ENCODE results near the gene STK32B.
A peak's percentile ranks its signal among the peaks of the same experiment; 100 is the strongest.

Gene STK32B

DNA sequence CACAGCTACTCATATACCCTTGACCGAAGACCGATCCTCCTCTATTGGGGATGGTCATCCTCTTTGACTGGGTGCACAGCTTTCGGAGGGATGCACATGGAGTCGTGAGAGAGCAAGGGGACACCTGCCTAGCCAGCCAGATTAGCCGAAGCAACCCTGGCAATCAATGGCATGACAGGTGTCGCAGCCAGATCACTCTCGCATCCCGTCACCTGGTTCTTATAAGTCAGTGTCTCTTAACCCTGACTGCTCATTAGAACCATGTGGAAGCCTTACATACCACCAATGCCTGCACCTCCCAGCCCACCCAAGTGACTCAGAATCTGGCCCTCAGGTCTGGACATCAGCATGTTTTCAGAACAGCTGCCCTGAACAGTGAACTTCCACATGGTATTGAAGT lies 407.4 kb downstream of the STK32B start:
- no peak for DNase-seq

DNA sequence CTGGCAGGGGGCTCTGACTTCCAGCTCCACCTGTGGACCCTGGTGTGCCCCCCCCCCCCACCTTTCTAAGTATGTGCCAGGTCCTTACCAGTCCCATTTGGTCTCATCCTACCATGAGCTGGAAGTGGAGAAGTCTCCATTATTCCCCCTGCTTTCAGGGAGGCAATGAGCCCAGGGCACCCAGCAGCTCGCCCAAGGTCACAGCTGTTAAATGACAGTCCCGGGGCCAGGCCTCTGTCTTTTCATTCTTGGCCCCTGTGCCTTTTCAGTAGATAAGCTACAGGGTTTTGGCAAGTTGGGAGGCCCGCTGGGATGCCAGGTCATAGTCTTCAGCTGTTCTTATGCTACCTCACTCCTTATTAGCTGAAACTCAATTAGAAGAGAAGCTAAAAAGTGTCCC lies 408.0 kb downstream of the STK32B start:
- no peak for DNase-seq

DNA sequence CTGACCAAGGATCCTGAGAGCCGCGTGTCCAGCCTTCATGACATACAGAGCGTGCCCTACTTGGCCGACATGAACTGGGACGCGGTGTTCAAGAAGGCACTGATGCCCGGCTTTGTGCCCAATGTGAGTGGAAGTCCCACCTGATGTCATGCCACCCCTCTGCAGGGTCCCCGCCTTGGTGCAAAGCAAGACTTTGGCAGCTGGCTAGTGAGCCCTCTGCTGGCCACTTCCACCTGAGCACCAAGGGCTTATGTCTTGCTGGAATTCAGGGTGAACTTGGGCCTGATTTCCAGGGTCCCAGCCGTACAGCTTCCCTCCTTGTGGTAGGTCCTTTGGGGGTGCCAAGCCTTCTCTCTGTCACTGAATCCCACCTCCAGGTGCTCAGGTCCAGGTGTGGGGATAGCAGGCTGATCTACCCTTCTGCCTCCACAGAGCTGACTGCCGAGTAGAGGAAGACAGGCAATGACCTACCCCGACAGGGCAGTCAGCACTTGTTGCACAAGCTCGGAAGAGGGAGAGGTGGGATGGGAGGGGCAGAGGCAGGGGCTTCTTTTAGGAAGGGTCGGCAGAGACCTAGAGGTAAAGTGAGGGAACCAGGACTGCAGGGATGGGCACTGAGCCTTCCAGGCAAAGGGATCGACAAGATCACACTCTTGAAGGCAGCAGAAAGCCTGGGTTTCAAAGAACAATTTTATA lies 409.0 kb downstream of the STK32B start:
- no peak for DNase-seq

DNA sequence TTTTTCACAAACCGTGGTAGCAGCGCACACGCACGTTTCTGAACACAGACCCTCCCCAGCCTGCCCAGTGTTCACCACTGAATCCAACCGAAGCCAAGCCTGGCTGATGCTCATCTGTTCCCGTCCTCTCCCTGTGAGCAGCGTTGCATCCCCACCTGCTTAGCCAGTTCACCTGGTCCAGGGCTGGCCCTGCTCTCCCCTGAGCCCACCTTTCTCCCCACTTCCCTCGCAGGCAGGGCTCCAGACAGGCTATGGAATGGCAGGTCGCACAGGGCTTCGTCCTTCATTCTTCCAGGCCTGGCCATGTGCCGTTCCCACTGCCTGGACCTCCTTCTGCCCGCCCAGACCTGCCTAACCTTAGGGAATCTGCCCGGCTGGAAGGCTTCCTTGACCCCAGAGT lies 410.2 kb downstream of the STK32B start:
- no peak for DNase-seq

DNA sequence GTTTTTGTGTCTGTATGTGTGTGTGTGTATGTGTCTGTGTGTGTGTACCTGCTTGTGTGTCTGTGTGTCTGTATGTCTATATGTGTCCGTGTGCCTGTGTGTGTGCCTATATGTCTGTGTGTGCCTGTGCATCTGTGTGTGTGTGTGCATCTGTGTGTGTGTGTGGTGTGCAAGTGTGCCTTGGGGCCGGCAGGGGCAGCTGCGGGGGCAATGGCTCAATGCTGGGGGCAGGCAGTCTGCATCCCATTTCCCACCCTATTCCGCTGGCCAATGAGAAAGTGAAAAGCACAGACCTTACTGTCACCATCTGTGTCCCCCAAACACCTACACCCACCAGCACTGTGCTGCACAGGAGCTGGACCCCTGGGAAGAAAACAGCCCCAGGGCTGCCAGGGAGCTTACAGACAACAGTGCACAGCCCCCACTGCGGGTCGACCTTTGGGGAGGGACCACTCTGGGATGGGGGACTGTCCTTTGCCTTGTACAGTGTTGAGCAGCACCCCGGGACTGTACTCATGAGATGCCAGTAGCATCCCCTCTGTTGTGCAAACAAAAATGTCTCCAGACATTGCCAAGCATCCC lies 411.1 kb downstream of the STK32B start:
- DNase-seq = no peak

DNA sequence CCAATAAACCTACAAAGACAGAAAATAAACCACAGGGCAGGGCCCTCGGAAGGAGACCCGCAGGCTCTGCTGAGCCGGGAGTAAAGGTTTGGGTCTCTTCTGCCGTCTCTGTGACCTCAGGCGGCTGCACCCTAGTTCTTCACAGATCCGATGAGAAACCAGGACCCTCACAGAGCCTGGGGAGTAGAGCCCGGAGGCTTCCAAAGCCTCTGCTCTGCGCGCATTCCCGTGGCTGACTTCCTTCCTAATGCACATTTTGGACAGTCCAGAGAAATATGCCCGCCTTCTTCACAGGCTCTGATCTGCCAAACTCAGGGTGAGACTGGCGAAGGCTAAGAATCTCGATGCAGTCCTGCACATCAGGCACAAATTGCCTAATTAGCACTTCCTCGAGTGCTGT lies 411.6 kb downstream of the STK32B start:
- no peak for DNase-seq

DNA sequence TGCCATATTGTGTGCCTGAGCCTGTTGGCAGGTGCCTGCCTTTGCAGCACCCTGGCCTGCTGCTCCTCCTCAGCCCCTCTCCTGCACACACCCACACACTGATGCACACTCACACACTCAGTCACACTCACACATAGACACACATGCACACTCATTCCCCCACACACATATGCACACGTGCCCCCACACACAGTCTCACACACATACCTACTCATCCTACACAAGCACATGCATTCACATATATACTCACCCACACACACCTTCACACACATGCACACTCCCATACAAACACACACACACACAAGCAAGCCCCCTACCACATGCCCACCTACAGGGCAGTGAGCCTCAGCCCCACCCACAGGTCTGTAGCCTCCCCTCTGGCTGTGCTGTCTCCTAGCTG lies 412.1 kb downstream of the STK32B start:
- no peak for DNase-seq

DNA sequence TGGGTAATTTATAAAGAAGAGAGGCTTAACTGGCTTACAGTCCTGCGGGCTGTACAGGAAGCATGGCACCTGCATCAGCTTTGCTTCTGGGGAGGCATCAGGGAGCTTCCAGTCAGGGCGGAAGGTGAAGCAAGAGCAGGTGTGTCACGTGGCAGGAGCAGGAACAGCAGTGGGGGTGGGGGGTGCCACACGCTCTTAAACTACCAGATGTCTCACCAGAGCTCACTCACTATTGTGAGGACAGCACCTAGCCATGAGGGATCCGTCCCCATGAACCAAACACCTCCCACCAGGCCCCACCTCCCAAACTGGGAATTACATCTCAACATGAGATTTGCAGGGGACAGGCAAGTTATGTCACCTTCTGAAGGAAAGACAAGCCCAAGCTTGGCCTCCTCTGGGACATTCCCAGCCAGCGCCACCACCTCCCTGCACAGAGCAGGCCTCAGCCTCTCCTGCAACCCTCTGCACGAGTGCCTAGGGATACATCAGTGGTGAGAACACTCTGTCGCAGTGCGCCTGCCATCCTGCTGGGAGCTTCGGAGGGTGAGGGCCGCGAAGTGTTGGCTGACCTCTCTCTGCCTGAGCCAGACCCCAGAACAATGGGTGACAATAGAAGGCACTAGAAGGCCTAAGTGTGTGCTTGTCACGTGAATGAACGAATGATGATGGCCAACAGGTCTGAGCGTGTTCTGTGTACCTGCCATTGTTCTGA lies 412.8 kb downstream of the STK32B start:
- DNase-seq = no peak

DNA sequence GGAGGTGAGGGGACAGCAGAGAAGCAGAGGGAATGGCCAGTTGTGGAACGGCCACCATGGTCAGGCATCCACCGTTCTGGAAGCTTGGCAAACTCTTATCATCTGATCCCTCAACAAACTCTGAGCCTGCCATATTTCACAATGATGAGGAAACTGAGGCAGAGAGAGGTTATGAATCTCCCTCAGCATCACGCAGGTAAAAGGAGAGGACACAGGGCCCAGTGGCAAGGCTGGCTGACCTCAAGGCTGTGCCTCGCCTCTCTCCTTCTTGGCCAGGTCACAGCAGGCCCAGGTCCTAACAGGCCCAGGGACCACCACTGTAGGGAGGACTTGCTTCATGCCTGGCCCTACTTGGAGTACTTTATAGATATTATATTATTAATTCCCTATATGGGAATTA lies 414.2 kb downstream of the STK32B start:
- DNase-seq = no peak

DNA sequence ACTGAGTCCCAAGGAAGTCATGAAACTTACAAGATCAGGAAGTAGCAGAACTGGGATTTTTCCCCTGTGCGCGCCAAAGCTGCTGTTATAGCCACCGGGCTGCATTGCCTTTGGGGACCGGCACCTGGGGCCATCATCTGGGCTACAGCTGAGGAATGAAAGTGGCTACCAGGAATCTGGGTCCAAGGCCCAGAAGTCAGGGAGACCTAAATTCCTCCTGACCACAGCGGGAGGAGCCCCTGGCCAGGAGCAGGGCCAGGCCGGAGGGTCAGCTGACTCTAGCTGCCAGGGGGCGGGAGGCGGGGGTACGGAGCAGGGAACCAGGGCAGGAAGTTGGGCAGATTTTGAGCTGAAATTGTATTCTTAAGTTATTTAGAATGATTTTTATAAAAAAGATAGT lies 414.7 kb downstream of the STK32B start:
- DNase-seq = no peak

DNA sequence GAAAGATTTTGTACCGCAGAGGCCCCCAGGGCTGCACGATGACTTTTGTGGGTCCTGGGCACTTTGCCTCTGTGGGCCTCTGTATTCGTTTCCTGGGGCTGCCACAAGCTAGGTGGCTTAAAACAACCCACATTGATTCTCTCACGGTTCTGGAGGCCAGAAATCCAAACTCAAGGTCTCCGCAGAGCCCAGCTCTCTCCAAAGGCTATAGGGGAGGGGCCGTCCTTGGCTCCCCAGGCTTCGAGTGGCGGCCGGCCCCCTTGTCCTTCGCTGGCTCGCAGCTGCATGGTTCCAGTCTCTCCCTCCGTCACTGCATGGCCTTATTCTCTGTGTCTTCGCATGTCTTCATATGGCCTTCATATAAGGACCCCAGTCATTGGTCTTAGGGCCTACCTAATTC lies 415.8 kb downstream of the STK32B start:
- no peak for DNase-seq

DNA sequence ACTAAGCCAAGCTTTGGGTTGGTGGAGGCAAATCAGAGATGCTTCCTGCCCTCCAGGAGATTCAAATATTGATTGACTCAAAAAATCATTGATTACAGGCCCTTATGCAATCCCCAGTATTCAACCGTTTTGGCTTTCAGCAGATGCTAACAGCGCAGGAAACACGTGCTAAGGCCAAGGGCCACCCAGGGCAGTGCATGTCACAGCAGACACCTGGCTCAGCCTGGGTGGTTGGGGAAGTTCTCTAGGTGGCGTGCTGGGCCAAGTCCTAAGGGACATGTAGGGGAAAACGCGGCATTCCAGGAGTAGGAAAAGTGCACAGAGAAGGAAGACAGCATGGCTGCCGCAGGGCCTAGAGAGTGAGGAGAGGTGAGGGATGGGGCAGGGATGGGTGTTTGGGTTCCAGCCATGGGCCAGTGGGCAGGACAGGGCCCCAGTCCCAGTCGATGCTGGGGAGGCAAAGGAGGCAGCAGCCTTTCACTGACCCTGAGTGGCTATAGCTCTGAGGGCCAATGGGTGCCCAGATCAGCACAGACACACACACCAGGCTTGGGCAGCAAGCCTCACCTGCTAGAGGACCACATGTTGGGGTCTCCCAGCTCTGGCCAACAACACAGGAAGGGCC lies 418.0 kb downstream of the STK32B start:
- DNase-seq = no peak

DNA sequence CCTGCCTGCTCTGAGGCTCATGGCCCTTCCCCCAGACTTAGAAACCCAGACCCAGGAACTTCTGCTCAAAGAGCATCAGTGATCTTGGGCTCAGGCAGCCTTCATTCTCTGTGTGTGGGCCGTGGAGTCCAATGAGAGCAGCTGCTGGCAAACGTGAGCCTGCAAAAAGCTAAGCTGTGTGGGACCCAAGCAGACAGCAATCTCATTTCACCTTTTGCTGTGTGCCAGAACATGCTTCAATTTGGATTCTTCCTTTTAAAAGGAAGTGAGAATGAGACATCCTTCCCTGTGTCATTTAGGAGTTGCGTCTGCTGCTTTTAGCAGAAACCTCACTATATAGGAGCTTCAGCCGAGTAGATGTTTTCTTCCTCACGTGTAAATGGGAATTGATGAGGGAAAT lies 418.6 kb downstream of the STK32B start:
- no peak for DNase-seq

DNA sequence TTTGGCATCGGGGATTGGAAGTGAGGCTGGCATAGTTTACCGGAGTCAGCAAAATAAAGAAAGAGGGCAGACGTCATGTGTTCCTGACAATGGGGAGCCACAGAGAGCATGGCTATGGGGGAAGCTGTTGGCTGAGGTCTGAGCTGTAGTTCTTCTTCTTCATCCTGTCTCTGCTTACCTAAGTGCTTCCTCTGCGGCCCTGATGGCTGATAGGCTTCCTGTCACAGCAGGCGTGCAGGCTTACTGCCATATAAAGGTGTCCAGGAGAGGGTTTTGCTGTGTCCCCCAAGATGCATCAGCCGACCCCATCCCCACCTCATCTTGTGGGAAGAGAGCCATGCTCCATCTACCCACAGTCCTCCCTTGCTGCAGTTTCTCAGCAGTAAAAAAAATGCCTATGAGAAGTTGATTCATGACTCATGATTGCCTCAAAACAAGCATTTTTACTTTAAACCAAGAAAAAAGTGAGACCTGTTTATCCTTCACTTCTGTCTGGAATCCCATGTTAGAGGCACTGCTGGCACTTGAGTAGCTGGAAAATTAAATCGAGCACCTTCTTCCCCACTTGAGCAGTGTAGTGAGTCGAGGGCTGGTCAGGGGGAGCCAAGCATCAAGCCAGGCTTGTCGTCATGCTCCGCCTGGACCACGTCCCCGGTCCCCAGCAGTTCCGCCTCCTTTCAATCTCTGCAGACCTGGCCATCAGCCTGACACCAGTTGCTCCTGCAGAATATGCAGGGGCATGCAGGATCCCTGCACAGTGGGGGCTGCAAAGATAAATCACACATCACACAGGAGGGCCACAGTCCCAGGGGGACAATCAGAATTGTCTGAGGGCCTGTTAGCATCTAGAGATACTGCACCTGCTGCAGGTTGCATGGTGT lies 419.3 kb downstream of the STK32B start:
- no peak for DNase-seq

DNA sequence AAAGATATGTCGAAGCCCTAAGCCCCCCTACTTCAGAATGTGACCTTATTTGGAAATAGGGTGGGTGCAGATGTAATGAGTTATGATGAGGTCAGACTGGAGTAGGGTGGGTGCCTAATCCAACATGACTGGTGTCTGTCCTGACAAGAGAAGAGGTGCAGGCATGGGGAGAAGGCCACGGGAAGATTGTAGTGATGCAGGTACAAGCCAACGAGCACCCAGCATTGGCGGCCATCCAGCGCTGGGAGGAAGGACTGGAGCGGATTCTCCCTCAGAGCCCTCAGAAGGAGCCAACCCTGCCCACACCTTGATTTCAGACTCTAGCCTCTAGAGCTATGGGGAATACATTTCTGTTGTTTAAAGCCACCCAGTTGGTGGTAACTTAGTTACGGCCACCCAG lies 419.9 kb downstream of the STK32B start:
- no peak for DNase-seq

DNA sequence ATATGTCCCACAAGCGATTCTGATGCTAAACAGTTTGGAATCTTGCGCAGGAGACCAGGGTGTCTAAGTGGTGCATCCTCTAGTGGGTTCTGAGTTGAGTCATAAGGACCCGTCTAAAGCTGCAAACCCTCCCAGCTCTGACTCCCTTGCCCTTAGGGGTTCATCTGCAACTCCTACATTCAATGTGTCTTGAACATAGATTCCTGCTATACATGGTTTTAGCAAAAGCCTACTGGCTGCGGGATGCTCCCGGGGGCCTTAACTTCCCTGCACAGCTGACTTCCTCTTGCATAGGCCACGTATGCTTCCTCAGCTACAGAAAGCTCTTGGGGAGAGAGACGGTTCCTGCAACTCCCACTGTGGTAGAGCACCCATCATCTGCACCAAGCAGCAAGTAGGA lies 420.4 kb downstream of the STK32B start:
- no peak for DNase-seq

DNA sequence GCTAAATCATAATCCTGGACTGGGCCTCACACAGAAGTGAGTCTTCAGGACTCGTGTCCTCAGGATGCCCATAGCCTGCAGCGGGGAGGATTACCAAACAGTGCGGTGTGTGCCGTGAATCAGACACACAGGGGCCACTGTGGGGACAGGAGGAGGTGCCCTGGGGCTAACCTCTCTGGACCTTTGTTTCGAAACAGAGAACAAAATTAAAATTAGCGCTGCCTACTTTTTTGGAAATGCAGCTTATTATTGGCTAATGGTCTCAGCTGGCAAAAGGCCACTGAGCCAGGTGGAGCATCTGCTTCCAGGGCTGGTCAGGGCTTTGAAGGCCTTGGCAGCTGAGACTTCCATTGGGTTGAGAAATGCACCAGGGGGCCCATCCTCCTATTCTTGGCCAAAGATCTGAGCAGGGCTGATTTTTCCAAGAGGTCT lies 420.9 kb downstream of the STK32B start:
- DNase-seq = no peak

DNA sequence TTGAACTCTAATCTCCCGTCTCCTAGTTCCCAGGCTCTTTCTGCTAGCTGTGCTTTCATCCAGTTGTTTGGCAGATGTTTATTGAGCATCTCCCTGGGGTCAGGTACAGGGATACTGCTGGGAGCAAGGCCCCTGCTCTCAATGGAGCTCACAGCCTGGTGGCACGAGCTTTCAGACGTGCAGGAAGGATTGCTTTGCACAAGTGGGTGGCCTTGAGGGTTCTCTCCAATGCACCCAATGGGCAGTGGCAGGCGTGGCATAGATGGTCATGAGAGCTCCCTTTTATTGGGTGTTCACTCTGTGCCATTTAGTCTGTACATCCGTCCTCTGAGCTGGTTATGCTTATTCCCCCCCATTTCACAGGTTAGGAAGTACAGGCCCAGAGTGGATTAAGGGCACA lies 421.8 kb downstream of the STK32B start:
- no peak for DNase-seq

DNA sequence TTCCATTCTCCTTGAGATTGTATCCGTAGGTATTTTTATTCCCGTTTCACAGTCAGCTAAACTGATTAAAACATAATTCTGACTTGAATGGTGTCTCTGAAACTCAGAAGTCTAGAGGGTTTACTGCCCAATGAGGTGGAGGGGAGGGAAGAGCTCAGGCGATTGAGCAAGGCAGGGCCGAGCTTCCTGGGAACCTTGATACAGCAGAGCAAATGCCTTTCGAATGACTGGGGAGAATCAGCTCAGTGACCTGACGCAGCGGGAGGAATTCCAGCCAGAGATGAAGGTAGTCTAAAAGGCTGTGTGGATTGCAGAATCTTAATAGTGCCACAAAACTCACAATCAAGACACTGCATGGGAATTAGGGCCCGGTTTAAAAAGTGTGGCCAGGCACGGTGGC lies 423.5 kb downstream of the STK32B start:
- DNase-seq = no peak

DNA sequence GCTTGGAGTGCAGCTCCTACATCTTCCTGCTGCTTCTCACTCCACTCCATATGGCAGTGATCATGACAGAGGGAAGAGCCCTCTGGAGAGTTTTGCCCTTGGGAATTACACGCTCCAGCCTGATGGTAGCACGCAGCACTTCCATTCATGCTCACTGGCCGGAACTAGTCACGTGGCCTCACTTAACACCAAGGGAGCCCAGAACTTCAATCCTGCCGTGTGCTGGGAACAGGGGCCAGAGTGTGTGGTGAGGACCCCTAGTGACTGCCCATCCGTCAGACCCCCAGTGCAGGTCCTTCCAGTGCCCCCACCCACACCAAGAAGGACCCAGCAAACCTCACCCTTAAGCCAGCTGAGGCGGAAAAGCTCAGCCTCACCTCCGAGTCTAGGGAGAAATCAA lies 426.3 kb downstream of the STK32B start:
- DNase-seq = peak; percentile 59

DNA sequence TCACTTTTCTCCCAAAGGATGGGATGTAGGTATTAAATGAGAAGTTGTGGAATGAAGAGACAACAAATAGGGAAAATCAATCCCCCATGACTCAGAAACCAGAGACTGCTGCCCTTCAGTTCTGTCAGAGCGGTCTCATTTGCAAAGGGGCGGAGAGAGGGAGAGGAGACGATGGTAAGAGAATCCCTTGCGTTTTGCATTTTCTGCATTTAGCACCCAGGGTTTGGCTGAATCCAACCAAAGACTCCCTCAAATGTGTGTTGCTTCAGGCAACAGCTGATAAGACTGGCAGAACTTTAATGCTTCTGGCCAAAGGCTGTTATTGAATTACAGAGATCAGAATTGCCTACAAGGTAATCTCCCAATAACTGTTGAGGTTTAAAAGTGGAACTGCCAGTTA lies 426.9 kb downstream of the STK32B start:
- DNase-seq = no peak

DNA sequence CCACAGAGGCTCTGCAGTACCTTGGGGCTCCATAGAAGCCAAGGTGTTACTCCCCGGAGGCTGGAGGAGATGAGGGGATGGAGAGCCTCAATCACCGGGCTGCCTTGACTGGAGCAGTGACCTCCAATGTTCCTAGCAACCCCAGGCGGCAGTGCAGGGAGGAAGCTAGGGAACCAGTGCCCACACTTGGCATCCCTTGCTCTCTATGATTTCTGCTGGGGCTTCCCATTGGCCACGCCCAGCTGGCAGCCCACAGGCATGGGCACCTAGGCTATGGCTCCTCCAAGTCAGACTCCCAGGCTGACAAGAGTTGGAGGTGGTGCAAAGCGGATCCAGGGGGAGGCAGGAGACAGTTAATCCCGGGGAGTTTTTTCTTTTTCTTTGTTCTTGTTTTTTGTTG lies 427.4 kb downstream of the STK32B start:
- no peak for DNase-seq

DNA sequence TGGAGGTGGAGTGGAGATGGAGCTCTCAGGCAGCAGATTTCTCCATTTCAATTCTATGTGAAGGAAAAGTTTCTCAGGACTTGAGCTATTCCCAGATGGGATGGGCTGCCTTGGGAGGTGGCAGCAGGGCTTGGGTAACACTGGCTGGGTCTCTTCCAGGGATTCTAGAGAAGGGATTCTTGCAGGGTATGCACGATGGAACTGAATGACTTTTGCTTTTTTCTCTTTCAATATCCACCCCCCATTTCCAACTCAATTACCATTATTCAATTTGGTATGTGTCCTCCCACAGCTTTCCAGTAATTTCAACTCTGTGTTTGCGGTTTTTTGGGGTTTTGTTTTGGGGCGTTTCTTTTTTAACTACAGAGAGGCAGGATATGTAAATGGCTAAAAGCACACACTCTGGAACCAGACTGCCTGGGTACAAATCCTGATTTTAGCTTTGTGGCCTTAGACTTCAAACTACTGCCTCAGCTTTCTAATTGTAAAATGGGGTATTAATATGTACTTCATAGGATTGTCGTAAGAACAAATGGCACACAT lies 428.3 kb downstream of the STK32B start:
- DNase-seq = no peak
